Keratinocyte (primary cell): ENCODE results near the gene GGA1.

Experiments
- EZH2 ChIP-seq: IDR thresholded peaks from one replicate; pipeline ENCODE4 v1.6.1; 2012; ENCODE audit warnings: inconsistent platforms, mild to moderate bottlenecking, low read length, moderate library complexity
- TF ChIP-seq, protein P1 (sequence below), 3 experiments: IDR thresholded peaks in 1 of 3; conservative IDR thresholded peaks in 1 of 3; optimal IDR thresholded peaks in 1 of 3; 2 replicates in 2 of 3; 3 replicates in 1 of 3; pipeline versions ENCODE3 to v1.5.1; 2011; ENCODE audit warnings: low read length in 3 of 3, mild to moderate bottlenecking in 3 of 3, moderate library complexity in 2 of 3, control low read depth in 1 of 3, inconsistent platforms in 1 of 3; ENCODE audit not compliant: insufficient read depth in 2 of 3; ENCODE audit errors: extremely low read depth in 1 of 3

DNA sequence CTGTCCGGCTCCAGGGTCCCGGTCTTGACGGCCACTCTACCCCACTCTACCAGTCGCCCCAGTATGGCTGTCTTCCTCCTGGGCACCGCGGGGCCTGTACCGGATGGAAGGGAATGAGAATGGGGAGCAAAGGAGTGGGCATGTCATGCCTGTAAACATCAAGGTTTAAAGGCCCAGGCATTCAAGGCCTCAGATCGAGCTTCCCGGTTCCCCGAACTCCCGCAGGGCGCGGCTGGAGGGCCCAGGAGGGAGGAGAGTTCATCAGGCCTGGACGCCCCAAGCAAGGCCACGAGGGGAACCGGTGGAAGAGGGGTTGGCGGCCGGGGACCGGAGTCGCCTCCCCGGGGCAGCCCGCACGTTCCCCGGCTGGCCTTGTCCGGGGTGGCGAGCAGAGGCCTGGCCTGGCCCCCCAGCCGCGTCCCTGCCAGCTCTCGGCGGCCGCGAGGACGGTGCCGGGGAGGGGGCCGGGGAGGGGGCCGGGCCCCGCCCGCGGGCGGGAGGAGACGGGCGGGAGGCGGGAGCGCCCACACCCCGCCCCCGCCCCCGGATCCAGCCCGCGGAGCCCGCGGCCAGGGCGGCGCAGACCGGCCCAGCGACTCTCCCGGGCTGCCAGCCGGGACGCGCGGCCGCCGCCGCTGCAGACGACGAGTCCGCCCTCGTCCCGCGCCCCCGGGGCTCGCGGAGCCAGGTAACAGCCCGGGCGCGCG lies 48.6 kb upstream of the GGA1 start, which contains the start of gene CDC42EP1:
- TF ChIP-seq, protein P1, sequence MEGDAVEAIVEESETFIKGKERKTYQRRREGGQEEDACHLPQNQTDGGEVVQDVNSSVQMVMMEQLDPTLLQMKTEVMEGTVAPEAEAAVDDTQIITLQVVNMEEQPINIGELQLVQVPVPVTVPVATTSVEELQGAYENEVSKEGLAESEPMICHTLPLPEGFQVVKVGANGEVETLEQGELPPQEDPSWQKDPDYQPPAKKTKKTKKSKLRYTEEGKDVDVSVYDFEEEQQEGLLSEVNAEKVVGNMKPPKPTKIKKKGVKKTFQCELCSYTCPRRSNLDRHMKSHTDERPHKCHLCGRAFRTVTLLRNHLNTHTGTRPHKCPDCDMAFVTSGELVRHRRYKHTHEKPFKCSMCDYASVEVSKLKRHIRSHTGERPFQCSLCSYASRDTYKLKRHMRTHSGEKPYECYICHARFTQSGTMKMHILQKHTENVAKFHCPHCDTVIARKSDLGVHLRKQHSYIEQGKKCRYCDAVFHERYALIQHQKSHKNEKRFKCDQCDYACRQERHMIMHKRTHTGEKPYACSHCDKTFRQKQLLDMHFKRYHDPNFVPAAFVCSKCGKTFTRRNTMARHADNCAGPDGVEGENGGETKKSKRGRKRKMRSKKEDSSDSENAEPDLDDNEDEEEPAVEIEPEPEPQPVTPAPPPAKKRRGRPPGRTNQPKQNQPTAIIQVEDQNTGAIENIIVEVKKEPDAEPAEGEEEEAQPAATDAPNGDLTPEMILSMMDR (optimal IDR thresholded peaks at IDR 0.05 in 1 of 3, IDR thresholded peaks at IDR 0.05 in 1 of 3, conservative IDR thresholded peaks at IDR 0.05 in 1 of 3; ENCODE audit: extremely low read depth in 1 of 3, insufficient read depth in 2 of 3, low read length in 3 of 3) = no peak
- no peak for TF ChIP-seq EZH2
